PC-3 (cell line): ENCODE data around the gene ARL6IP1. TPM values are rescaled to one million over a fixed set of nuclear protein-coding genes. Genes with fewer than 3 reads are reported as not detected.
A peak's percentile ranks its signal among the peaks of the same experiment; 100 is the strongest.

Experiments
- ATAC-seq: fragments of 200-7000 bp; cut with Tn5 transposase; 2 replicates; pipeline ENCODE4 v1.9.1; 2020; ENCODE audit warnings: mild to moderate bottlenecking, moderate library complexity
- BruUV-seq: library from RNA; stranded (reverse); fragments of 400-500 nt; replicated peaks from 2 replicates; lab custom pipeline; 2021; lab: Mats Ljungman, UMichigan
- CTCF ChIA-PET: fragments of 300-600 bp; sonication (Branson Sonifier 250); formaldehyde crosslinking; loops from one replicate; lab custom pipeline; 2022; ENCODE audit warnings: antibody characterized with exemption; lab: Charles Lee
- POLR2A ChIA-PET: fragments of 300-600 bp; sonication (Branson Sonifier 250); formaldehyde crosslinking; loops from one replicate; lab custom pipeline; 2022; ENCODE audit warnings: antibody characterized with exemption; ENCODE audit not compliant: unreplicated experiment; lab: Charles Lee
- DNase-seq: peaks from one replicate; pipeline ENCODE4 v3.0.0-alpha.2; 2015
- H2AFZ ChIP-seq: fragments of 300-600 bp; sonication (generic); 2 replicates; pipeline ENCODE4 v1.6.0; 2016; ENCODE audit warnings: antibody characterized with exemption, low read length
- H3F3A ChIP-seq: fragments of 300-600 bp; sonication (generic); one replicate; pipeline ENCODE4 v1.6.0; 2017; ENCODE audit warnings: antibody characterized with exemption, low read length, control low read depth, mild to moderate bottlenecking; ENCODE audit not compliant: unreplicated experiment
- H3K27ac ChIP-seq: fragments of 300-600 bp; sonication (generic); 2 replicates; pipeline ENCODE4 v1.5.1; 2016; ENCODE audit warnings: mild to moderate bottlenecking, low read length
- H3K27me3 ChIP-seq: fragments of 300-600 bp; sonication (generic); 2 replicates; pipeline ENCODE4 v1.6.1; 2016; ENCODE audit warnings: low read length, mixed read lengths
- H3K36me3 ChIP-seq: fragments of 300-600 bp; sonication (generic); 2 replicates; pipeline ENCODE4 v1.6.1; 2016; ENCODE audit warnings: low read depth, mixed run types, low read length, mixed read lengths
- H3K4me1 ChIP-seq: fragments of 300-600 bp; sonication (generic); 2 replicates; pipeline ENCODE4 v1.5.1; 2016; ENCODE audit warnings: low read length; ENCODE audit not compliant: insufficient read depth
- H3K4me2 ChIP-seq: fragments of 300-600 bp; sonication (generic); 2 replicates; pipeline ENCODE4 v1.6.0; 2016; ENCODE audit warnings: low read length
- H3K4me3 ChIP-seq: fragments of 300-600 bp; sonication (generic); 2 replicates; pipeline ENCODE4 v1.5.1; 2016; ENCODE audit warnings: mild to moderate bottlenecking, low read length, mixed read lengths
- H3K79me2 ChIP-seq: fragments of 300-600 bp; sonication (generic); 2 replicates; pipeline ENCODE4 v1.6.1; 2017; ENCODE audit warnings: low read length, mixed read lengths
- H3K9ac ChIP-seq: fragments of 300-600 bp; sonication (generic); 2 replicates; pipeline ENCODE4 v1.6.0; 2016; ENCODE audit warnings: mild to moderate bottlenecking, low read length
- H3K9me2 ChIP-seq: fragments of 300-600 bp; sonication (generic); replicated peaks from 2 replicates; pipeline ENCODE4 v1.6.1; 2016; ENCODE audit warnings: mixed run types, low read length, mixed read lengths
- H3K9me3 ChIP-seq: fragments of 300-600 bp; sonication (generic); 2 replicates; pipeline ENCODE4 v1.6.1; 2016; ENCODE audit warnings: low read length, mixed read lengths
- H4K20me1 ChIP-seq: fragments of 300-600 bp; sonication (generic); 2 replicates; pipeline ENCODE4 v1.6.1; 2016; ENCODE audit warnings: low read length, mixed read lengths
- CTCF ChIP-seq: fragments of 300-600 bp; sonication (generic); conservative IDR thresholded peaks from 2 replicates; pipeline ENCODE4 v1.5.1; 2017; ENCODE audit warnings: antibody characterized with exemption, low read depth, mild to moderate bottlenecking, low read length
- EZH2 ChIP-seq: fragments of 300-600 bp; sonication (generic); IDR thresholded peaks from one replicate; pipeline ENCODE4 v1.6.1; 2017; ENCODE audit warnings: antibody characterized with exemption, mild to moderate bottlenecking, low read length; ENCODE audit not compliant: unreplicated experiment
- EZH2phosphoT487 ChIP-seq: fragments of 300-600 bp; sonication (generic); IDR thresholded peaks from 2 replicates; pipeline ENCODE4 v1.6.1; 2018; ENCODE audit warnings: mild to moderate bottlenecking, antibody characterized with exemption, low read length, borderline replicate concordance
- intact Hi-C: fragments of 100-400 bp; cut with micrococcal nuclease; formaldehyde crosslinking; loops from 2 replicates; pipeline ENCODE4 v1.9.0; 2023
- total RNA-seq: library from RNA; depleted of rRNA; stranded (reverse); fragments of >200 nt; gene quantifications from 2 replicates; pipeline ENCODE4 v1.2.3, GENCODE V29; 2014

ARL6IP1 gene
- total RNA-seq, 1 experiment from 2014 or later, result 150 TPM

GRCh38 chr16:18796377-18796776 lies 5.0 kb downstream of the ARL6IP1 start:
- DNase-seq (no peak), ATAC-seq (no peak)
- POLR2A ChIA-PET, result no interaction called here
- Histone ChIP-seq H4K20me1 (peaks cover 47% of the 10 kb centered on the region), H3K36me3 (peaks cover 66% of the 10 kb centered on the region), H3K27ac (no peak overlapping the region), H3K79me2 (peaks cover 62% of the 10 kb centered on the region), H3K4me2 (no peak overlapping the region), H3K9me3 (no peaks in the 10 kb centered on the region), H2AFZ (no peak overlapping the region), H3F3A (peaks cover 5% of the 10 kb centered on the region), H3K9me2 (no peaks in the 10 kb centered on the region), H3K4me3 (no peak overlapping the region), H3K4me1 (peaks cover 20% of the 10 kb centered on the region; the same call in 1 of the 2 replicates), H3K9ac (no peak overlapping the region), H3K27me3 (no peaks in the 10 kb centered on the region)
- CTCF ChIA-PET, result no interaction called here
- no TSS peak for BruUV-seq
- TF ChIP-seq EZH2 (no peak), CTCF (no peak), EZH2phosphoT487 (no peak)
- intact Hi-C loops, result no loop called here

GRCh38 chr16:18792836-18793433 lies 8.4 kb downstream of the ARL6IP1 start:
- H3K4me1 ChIP-seq, result peaks cover 13% of the 10 kb centered on the region
- ChIA-PET POLR2A (no interaction called here), CTCF (no interaction called here)
- H3F3A ChIP-seq, result peaks cover 8% of the 10 kb centered on the region
- no peak overlapping the region; the same call in 1 of the 2 replicates for H3K27ac ChIP-seq
- H3K4me3 ChIP-seq, result no peak overlapping the region
- no peaks in the 10 kb centered on the region for H3K9me2 ChIP-seq
- H3K9me3 ChIP-seq, result no peaks in the 10 kb centered on the region
- TF ChIP-seq EZH2 (no peak), CTCF (no peak), EZH2phosphoT487 (no peak)
- peak; percentile 35 for DNase-seq
- H3K79me2 ChIP-seq, result peaks cover 50% of the 10 kb centered on the region
- H3K9ac ChIP-seq, result no peak overlapping the region
- ATAC-seq, result peak; percentile 39
- H4K20me1 ChIP-seq, result peaks cover 32% of the 10 kb centered on the region
- no peaks in the 10 kb centered on the region for H3K27me3 ChIP-seq
- no peak overlapping the region for H2AFZ ChIP-seq
- peaks cover 77% of the 10 kb centered on the region for H3K36me3 ChIP-seq
- H3K4me2 ChIP-seq, result no peak overlapping the region
- intact Hi-C loops, result no loop called here
- BruUV-seq, result no TSS peak
